CD8-positive, alpha-beta memory T cell (primary cell): ENCODE measurements around the gene ARID1B. TPM values are rescaled to one million over a fixed set of nuclear protein-coding genes. Genes with fewer than 3 reads are reported as not detected.

Experiments used
- CTCF ChIA-PET: fragments of 350-600 bp; sonication (Branson Sonifier 250); formaldehyde crosslinking; loops from one replicate; lab custom pipeline; 2021; ENCODE audit warnings: antibody characterized with exemption; lab: Charles Lee
- POLR2A ChIA-PET: fragments of 350-600 bp; sonication (Branson Sonifier 250); formaldehyde crosslinking; loops from one replicate; lab custom pipeline; 2021; ENCODE audit warnings: antibody characterized with exemption; lab: Charles Lee
- DNase-seq, 5 donors: peaks; one replicate each; pipeline versions ENCODE4 v3.0.0 to v3.0.0-alpha.2; 2020 to 2022; ENCODE audit warnings: mixed read lengths in 1 of 5
- H3K27ac ChIP-seq: one replicate; pipeline ENCODE4 v1.7.0; 2013; ENCODE audit warnings: low read depth, mild to moderate bottlenecking, low read length, moderate library complexity
- H3K27me3 ChIP-seq: 2 replicates; pipeline ENCODE4 v1.7.0; 2013; ENCODE audit warnings: low read length, mild to moderate bottlenecking; ENCODE audit not compliant: insufficient read depth, poor library complexity, severe bottlenecking
- H3K36me3 ChIP-seq: 2 replicates; pipeline ENCODE4 v1.7.0; 2013; ENCODE audit warnings: mild to moderate bottlenecking, low read length, moderate library complexity; ENCODE audit not compliant: insufficient read depth
- H3K4me1 ChIP-seq: 2 replicates; pipeline ENCODE4 v1.7.0; 2013; ENCODE audit warnings: mild to moderate bottlenecking, low read length, moderate library complexity; ENCODE audit not compliant: insufficient read depth
- H3K4me3 ChIP-seq: 2 replicates; pipeline ENCODE4 v1.7.0; 2013; ENCODE audit warnings: mild to moderate bottlenecking, low read length
- H3K9me3 ChIP-seq: 2 replicates; pipeline ENCODE4 v1.7.0; 2013; ENCODE audit warnings: mild to moderate bottlenecking, low read length
- H3K27ac Mint-ChIP-seq, 8 donors: one replicate each; pipeline ENCODE4 v1.8.0; 2020 to 2021; ENCODE audit warnings: mixed read lengths in 8 of 8, mild to moderate bottlenecking in 6 of 8, inconsistent platforms in 3 of 8, moderate library complexity in 3 of 8
- H3K27me3 Mint-ChIP-seq, 2 donors: one replicate each; pipeline ENCODE4 v1.8.0; 2020 to 2021; ENCODE audit warnings: mixed read lengths in 2 of 2, mild to moderate bottlenecking in 1 of 2, moderate library complexity in 1 of 2
- H3K36me3 Mint-ChIP-seq, 3 donors: one replicate each; pipeline ENCODE4 v1.8.0; 2020 to 2021; ENCODE audit warnings: mixed read lengths in 3 of 3, inconsistent platforms in 1 of 3, mild to moderate bottlenecking in 1 of 3
- H3K4me1 Mint-ChIP-seq, 3 donors: one replicate each; pipeline ENCODE4 v1.8.0; 2020 to 2021; ENCODE audit warnings: mixed read lengths in 3 of 3, inconsistent platforms in 1 of 3, mild to moderate bottlenecking in 1 of 3
- H3K4me3 Mint-ChIP-seq, 7 donors: one replicate each; pipeline ENCODE4 v1.8.0; 2020 to 2021; ENCODE audit warnings: mixed read lengths in 7 of 7, mild to moderate bottlenecking in 6 of 7, moderate library complexity in 4 of 7, inconsistent platforms in 2 of 7
- H3K9me3 Mint-ChIP-seq, 5 donors: one replicate each; pipeline ENCODE4 v1.8.0; 2020 to 2022; ENCODE audit warnings: mixed read lengths in 5 of 5, mild to moderate bottlenecking in 3 of 5, moderate library complexity in 2 of 5, inconsistent platforms in 1 of 5
- polyA plus RNA-seq: library from polyadenylated mRNA; unstranded; fragments of 300-500 nt; fragmentation: Illumina TruSeq; gene quantifications from one replicate; pipeline ENCODE4 v1.2.3, GENCODE V29; 2021
- total RNA-seq, 2 experiments: library from RNA; stranded (reverse); gene quantifications; one replicate each; pipeline ENCODE4 v1.2.3, GENCODE V29; 2021

The ARID1B gene
- total and polyA plus RNA-seq, 3 experiments from 2014 or later = 19.1 to 57.9 (median 53.0) TPM

GRCh38 chr6:156776470-156776839 lies 723 bp upstream of the ARID1B start:
- no peaks in the 10 kb centered on the region for H3K9me3 Mint-ChIP-seq
- CTCF ChIA-PET = no interaction called here
- H3K27ac Mint-ChIP-seq = peak overlapping the region; percentile 93 to 99 (median 96)

GRCh38 chr6:156777577-156778453 lies 637 bp downstream of the ARID1B start:
- no peaks in the 10 kb centered on the region for H3K27me3 Mint-ChIP-seq
- peak overlapping the region; percentile 88 to 99 (median 98) for H3K4me3 Mint-ChIP-seq
- peaks cover 38 to 52% (median 42%) of the 10 kb centered on the region in 3 donors for H3K4me1 Mint-ChIP-seq
- ChIA-PET POLR2A (interaction anchor here (0.5 to 5.5 kb wide), 9 partner anchors 8 to 277 kb away, joined by 3 to 66 read pairs (median 4); no protein-coding TSS in a partner anchor), CTCF (interaction anchor here (0.8 to 3.0 kb wide), 4 partner anchors 32 to 213 kb away, joined by 3 to 10 read pairs (median 5); no protein-coding TSS in a partner anchor)
- Histone ChIP-seq H3K4me3 (peak overlapping the region; percentile 61), H3K9me3 (no peaks in the 10 kb centered on the region), H3K27ac (peak overlapping the region; percentile 81), H3K4me1 (peaks cover 19% of the 10 kb centered on the region), H3K36me3 (no peaks in the 10 kb centered on the region), H3K27me3 (no peaks in the 10 kb centered on the region)
- H3K27ac Mint-ChIP-seq = peak overlapping the region; percentile 92 to 99 (median 96)
- no peaks in the 10 kb centered on the region for H3K9me3 Mint-ChIP-seq
- H3K36me3 Mint-ChIP-seq = peaks cover 0 to 16% (median 0%) of the 10 kb centered on the region in 3 donors
- peak; percentile 55 to 79 (median 69) for DNase-seq

More at GRCh38 chr6:156776470-156776839, 723 bp upstream of the ARID1B start:
- H3K4me3 Mint-ChIP-seq = peak overlapping the region; percentile 86 to 99 (median 92)
- Histone ChIP-seq H3K27me3 (no peaks in the 10 kb centered on the region), H3K9me3 (no peaks in the 10 kb centered on the region), H3K27ac (peak overlapping the region; percentile 81), H3K4me3 (peak overlapping the region; percentile 48), H3K36me3 (no peaks in the 10 kb centered on the region), H3K4me1 (peaks cover 14% of the 10 kb centered on the region)
- DNase-seq = peak in 2 of 5 donors; percentile 2 to 30
- H3K27me3 Mint-ChIP-seq = no peaks in the 10 kb centered on the region
- H3K36me3 Mint-ChIP-seq = peaks cover 0 to 12% (median 0%) of the 10 kb centered on the region in 3 donors
- peaks cover 27 to 41% (median 31%) of the 10 kb centered on the region in 3 donors for H3K4me1 Mint-ChIP-seq
- POLR2A ChIA-PET = interaction anchor here (5.5 kb wide), 1 partner anchor 89 kb away, joined by 66 read pairs; no protein-coding TSS in a partner anchor

GRCh38 chr6:156778454-156779205 lies 1.5 kb downstream of the ARID1B start:
- H3K4me1 Mint-ChIP-seq = peaks cover 46 to 60% (median 50%) of the 10 kb centered on the region in 3 donors
- Histone ChIP-seq H3K4me3 (peak overlapping the region; percentile 26), H3K27ac (peak overlapping the region; percentile 68), H3K4me1 (peaks cover 24% of the 10 kb centered on the region), H3K9me3 (no peaks in the 10 kb centered on the region), H3K27me3 (no peaks in the 10 kb centered on the region), H3K36me3 (no peaks in the 10 kb centered on the region)
- peak overlapping the region; percentile 86 to 94 (median 91) for H3K4me3 Mint-ChIP-seq
- H3K27ac Mint-ChIP-seq = peak overlapping the region in 5 of 8 donors; percentile 23 to 88 (median 55)
- peaks cover 0 to 16% (median 3%) of the 10 kb centered on the region in 3 donors for H3K36me3 Mint-ChIP-seq
- no peaks in the 10 kb centered on the region for H3K27me3 Mint-ChIP-seq
- CTCF ChIA-PET = interaction anchor here (3.0 kb wide), 1 partner anchor 93 kb away, joined by 10 read pairs; no protein-coding TSS in a partner anchor
- DNase-seq = peak; percentile 40 to 68 (median 51)
- H3K9me3 Mint-ChIP-seq = no peaks in the 10 kb centered on the region
- POLR2A ChIA-PET = interaction anchor here (0.6 to 5.5 kb wide), 7 partner anchors 9 to 242 kb away, joined by 3 to 66 read pairs (median 6); no protein-coding TSS in a partner anchor

GRCh38 chr6:156779206-156780094 lies 2.3 kb downstream of the ARID1B start:
- Mint-ChIP-seq H3K4me3 (peak overlapping the region; percentile 88 to 95 (median 90)), H3K36me3 (peaks cover 0 to 17% (median 4%) of the 10 kb centered on the region in 3 donors), H3K4me1 (peaks cover 51 to 59% (median 56%) of the 10 kb centered on the region in 3 donors), H3K27me3 (no peaks in the 10 kb centered on the region), H3K9me3 (no peaks in the 10 kb centered on the region), H3K27ac (peak overlapping the region; percentile 79 to 99 (median 92))
- CTCF ChIA-PET = interaction anchor here (0.7 to 3.0 kb wide), 4 partner anchors 10 to 241 kb away, joined by 3 to 10 read pairs (median 4); no protein-coding TSS in a partner anchor
- Histone ChIP-seq H3K4me3 (peak overlapping the region; percentile 83), H3K4me1 (peaks cover 26% of the 10 kb centered on the region), H3K9me3 (no peaks in the 10 kb centered on the region), H3K27me3 (no peaks in the 10 kb centered on the region), H3K36me3 (no peaks in the 10 kb centered on the region), H3K27ac (peak overlapping the region; percentile 60)
- peak; percentile 27 to 67 (median 51) for DNase-seq
- POLR2A ChIA-PET = interaction anchor here (0.6 to 5.5 kb wide), 7 partner anchors 8 to 386 kb away, joined by 3 to 66 read pairs (median 6); no protein-coding TSS in a partner anchor

GRCh38 chr6:156780102-156780641 lies 3.0 kb downstream of the ARID1B start:
- peak overlapping the region; percentile 88 to 95 (median 90) for H3K4me3 Mint-ChIP-seq
- peak overlapping the region; percentile 83 for H3K4me3 ChIP-seq
- CTCF ChIA-PET = interaction anchor here (0.6 to 3.0 kb wide), 5 partner anchors 9 to 1771 kb away, joined by 3 to 10 read pairs (median 3); no protein-coding TSS in a partner anchor
- POLR2A ChIA-PET = interaction anchor here (0.6 to 5.5 kb wide), 5 partner anchors 16 to 387 kb away, joined by 3 to 66 read pairs (median 4); no protein-coding TSS in a partner anchor
- peaks cover 0 to 20% (median 4%) of the 10 kb centered on the region in 3 donors for H3K36me3 Mint-ChIP-seq
- peaks cover 52 to 59% (median 58%) of the 10 kb centered on the region in 3 donors for H3K4me1 Mint-ChIP-seq
- no peaks in the 10 kb centered on the region for H3K27me3 Mint-ChIP-seq
- peak overlapping the region; percentile 79 to 99 (median 92) for H3K27ac Mint-ChIP-seq
- peaks cover 33% of the 10 kb centered on the region for H3K4me1 ChIP-seq
- H3K9me3 Mint-ChIP-seq = no peaks in the 10 kb centered on the region
- DNase-seq = peak; percentile 30 to 68 (median 66)
- no peaks in the 10 kb centered on the region for H3K9me3 ChIP-seq
- no peaks in the 10 kb centered on the region for H3K36me3 ChIP-seq
- H3K27ac ChIP-seq = peak overlapping the region; percentile 60
- no peaks in the 10 kb centered on the region for H3K27me3 ChIP-seq

- peak overlapping the region; percentile 60 for H3K27ac ChIP-seq
- H3K4me1 ChIP-seq = peaks cover 38% of the 10 kb centered on the region
- no peaks in the 10 kb centered on the region for H3K27me3 ChIP-seq
- H3K9me3 ChIP-seq = no peaks in the 10 kb centered on the region
- Mint-ChIP-seq H3K27me3 (no peaks in the 10 kb centered on the region), H3K4me3 (peak overlapping the region; percentile 88 to 95 (median 90)), H3K9me3 (no peaks in the 10 kb centered on the region), H3K4me1 (peaks cover 60 to 62% (median 61%) of the 10 kb centered on the region in 3 donors), H3K36me3 (peaks cover 0 to 27% (median 10%) of the 10 kb centered on the region in 3 donors), H3K27ac (peak overlapping the region; percentile 76 to 99 (median 93))
- ChIA-PET CTCF (interaction anchor here (1.1 to 3.0 kb wide), 3 partner anchors 10 to 239 kb away, joined by 3 to 10 read pairs (median 4); no protein-coding TSS in a partner anchor), POLR2A (interaction anchor here (0.6 to 5.5 kb wide), 5 partner anchors 15 to 388 kb away, joined by 3 to 66 read pairs (median 4); no protein-coding TSS in a partner anchor)
- no peak for DNase-seq
- H3K4me3 ChIP-seq = peak overlapping the region; percentile 83
- no peaks in the 10 kb centered on the region for H3K36me3 ChIP-seq
Observed at GRCh38 chr6:156780962-156781853, 4.0 kb downstream of the ARID1B start.
